Measurements from ENCODE around the gene ASPG.

DNA sequence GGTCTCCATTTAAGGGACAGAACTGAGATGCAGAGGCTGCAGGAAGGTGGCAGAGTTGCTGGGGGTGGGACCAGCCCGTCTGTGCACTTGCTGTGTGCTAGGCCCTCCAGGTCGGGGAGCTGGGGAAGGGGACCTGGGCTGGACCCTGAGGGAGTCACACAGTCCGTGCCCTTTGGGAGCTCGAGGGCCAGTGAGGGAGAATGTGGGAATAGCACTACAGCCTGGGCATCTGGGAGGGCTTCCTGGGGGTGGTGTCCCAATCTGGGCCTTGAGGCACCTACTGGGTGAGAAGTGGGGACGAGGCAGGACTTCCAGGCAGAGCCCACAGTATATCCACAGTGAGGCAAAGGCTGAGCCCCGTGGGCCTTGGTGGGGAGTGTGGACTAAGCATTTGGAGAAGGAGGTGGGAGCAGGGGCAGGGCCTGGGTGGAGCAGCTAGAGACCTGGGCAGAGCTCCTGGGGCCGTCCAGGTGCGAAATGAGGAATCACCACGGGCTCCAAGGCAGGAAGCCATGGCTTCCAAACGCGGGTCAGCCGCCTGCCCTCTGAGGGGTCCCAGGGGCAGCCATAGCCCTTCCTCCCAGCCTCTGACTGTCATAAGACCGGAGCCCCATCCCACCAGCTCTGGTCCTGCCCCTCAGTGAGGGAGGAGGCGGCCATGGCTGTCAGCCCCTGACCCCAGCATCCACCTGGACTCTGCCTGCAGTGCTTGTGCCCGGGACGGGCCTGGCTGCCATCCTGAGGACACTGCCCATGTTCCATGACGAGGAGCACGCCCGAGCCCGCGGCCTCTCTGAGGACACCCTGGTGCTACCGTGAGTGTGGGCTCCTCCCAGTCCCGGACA, 6.6 kb downstream of the ASPG start:
- no peak for TF ChIP-seq EZH2phosphoT487 (conservative IDR thresholded peaks at IDR 0.05; ENCODE audit: low read length)
- TF ChIP-seq, protein P1, sequence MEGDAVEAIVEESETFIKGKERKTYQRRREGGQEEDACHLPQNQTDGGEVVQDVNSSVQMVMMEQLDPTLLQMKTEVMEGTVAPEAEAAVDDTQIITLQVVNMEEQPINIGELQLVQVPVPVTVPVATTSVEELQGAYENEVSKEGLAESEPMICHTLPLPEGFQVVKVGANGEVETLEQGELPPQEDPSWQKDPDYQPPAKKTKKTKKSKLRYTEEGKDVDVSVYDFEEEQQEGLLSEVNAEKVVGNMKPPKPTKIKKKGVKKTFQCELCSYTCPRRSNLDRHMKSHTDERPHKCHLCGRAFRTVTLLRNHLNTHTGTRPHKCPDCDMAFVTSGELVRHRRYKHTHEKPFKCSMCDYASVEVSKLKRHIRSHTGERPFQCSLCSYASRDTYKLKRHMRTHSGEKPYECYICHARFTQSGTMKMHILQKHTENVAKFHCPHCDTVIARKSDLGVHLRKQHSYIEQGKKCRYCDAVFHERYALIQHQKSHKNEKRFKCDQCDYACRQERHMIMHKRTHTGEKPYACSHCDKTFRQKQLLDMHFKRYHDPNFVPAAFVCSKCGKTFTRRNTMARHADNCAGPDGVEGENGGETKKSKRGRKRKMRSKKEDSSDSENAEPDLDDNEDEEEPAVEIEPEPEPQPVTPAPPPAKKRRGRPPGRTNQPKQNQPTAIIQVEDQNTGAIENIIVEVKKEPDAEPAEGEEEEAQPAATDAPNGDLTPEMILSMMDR (IDR thresholded peaks at IDR 0.05; ENCODE audit: insufficient read depth, low read length, poor library complexity, severe bottlenecking), result no peak
